Activated CD8-positive, alpha-beta T cell treated with anti-CD3 and anti-CD28 coated beads for 36 hours (primary cell): ENCODE measurements around the gene TSSK6. TPM values are rescaled to one million over a fixed set of nuclear protein-coding genes. Genes with fewer than 3 reads are reported as not detected.

ENCODE experiments used
- ATAC-seq: fragments of 200-7000 bp; cut with Tn5 transposase; one replicate; pipeline ENCODE4 v1.10.0; 2021; ENCODE audit warnings: mild to moderate bottlenecking, moderate library complexity
- CTCF ChIA-PET: fragments of 350-600 bp; sonication (Branson Sonifier 250); formaldehyde crosslinking; loops from one replicate; lab custom pipeline; 2021; ENCODE audit warnings: antibody characterized with exemption; lab: Charles Lee
- POLR2A ChIA-PET: fragments of 350-600 bp; sonication (Branson Sonifier 250); formaldehyde crosslinking; loops from one replicate; lab custom pipeline; 2021; ENCODE audit warnings: antibody characterized with exemption; lab: Charles Lee
- DNase-seq: peaks from one replicate; pipeline ENCODE4 v3.0.0-alpha.2; 2020
- H3K27ac Mint-ChIP-seq: one replicate; pipeline ENCODE4 v1.8.0; 2021; ENCODE audit warnings: mild to moderate bottlenecking, mixed read lengths
- H3K27me3 Mint-ChIP-seq: one replicate; pipeline ENCODE4 v1.8.0; 2021; ENCODE audit warnings: mixed read lengths
- H3K36me3 Mint-ChIP-seq: one replicate; pipeline ENCODE4 v1.8.0; 2021; ENCODE audit warnings: low read depth, mixed read lengths
- H3K4me1 Mint-ChIP-seq: one replicate; pipeline ENCODE4 v1.8.0; 2021; ENCODE audit warnings: low read depth, mixed read lengths
- H3K4me3 Mint-ChIP-seq: one replicate; pipeline ENCODE4 v1.8.0; 2021; ENCODE audit warnings: mild to moderate bottlenecking, moderate library complexity, mixed read lengths
- H3K9me3 Mint-ChIP-seq: one replicate; pipeline ENCODE4 v1.8.0; 2021; ENCODE audit warnings: mixed read lengths
- CTCF ChIP-seq: fragments of 200-600 bp; IDR thresholded peaks from one replicate; pipeline ENCODE4 v1.8.0; 2022; ENCODE audit warnings: antibody characterized with exemption, mild to moderate bottlenecking
- intact Hi-C: fragments of 100-400 bp; cut with micrococcal nuclease; formaldehyde crosslinking; loops from one replicate; pipeline ENCODE4 v1.10.0; 2022
- total RNA-seq, 2 experiments: library from RNA; stranded (reverse); gene quantifications; one replicate each; pipeline ENCODE4 v1.2.3, GENCODE V29; 2021

TSSK6 gene
- total RNA-seq, 2 experiments from 2014 or later: 3.4 to 4.9 TPM

- POLR2A ChIA-PET: interaction anchor here (0.7 kb wide), 1 partner anchor 22 kb away, joined by 3 read pairs; no protein-coding TSS in a partner anchor
- Mint-ChIP-seq H3K27me3 (no peaks in the 10 kb centered on the region), H3K4me3 (no peak overlapping the region), H3K4me1 (no peaks in the 10 kb centered on the region), H3K9me3 (peaks cover 2% of the 10 kb centered on the region), H3K36me3 (no peaks in the 10 kb centered on the region), H3K27ac (no peak overlapping the region)
- intact Hi-C loops: no loop called here
- DNase-seq (no peak), ATAC-seq (no peak)
- CTCF ChIA-PET: interaction anchor here (0.6 to 9.0 kb wide), 45 partner anchors 7 to 407 kb away, joined by 3 to 111 read pairs (median 5); partner anchors contain the start of genes CILP2, GMIP, LPAR2 and ZNF93
- no peak for TF ChIP-seq CTCF
These were observed 38.3 kb upstream of the TSSK6 start for GRCh38 chr19:19553670-19554069.

GRCh38 chr19:19552798-19553197 is 37.5 kb upstream of the TSSK6 start:
- POLR2A ChIA-PET: no interaction called here
- CTCF ChIA-PET: interaction anchor here (0.8 to 9.0 kb wide), 19 partner anchors 9 to 365 kb away, joined by 3 to 111 read pairs (median 5); no protein-coding TSS in a partner anchor
- intact Hi-C loops: no loop called here
- Mint-ChIP-seq H3K4me1 (no peaks in the 10 kb centered on the region), H3K9me3 (peaks cover 2% of the 10 kb centered on the region), H3K27ac (no peak overlapping the region), H3K36me3 (no peaks in the 10 kb centered on the region), H3K27me3 (no peaks in the 10 kb centered on the region), H3K4me3 (no peak overlapping the region)
- TF ChIP-seq CTCF: peak; percentile 44
- DNase-seq (peak; percentile 47), ATAC-seq (peak; percentile 61)

- intact Hi-C loops: no loop called here
- CTCF ChIA-PET: interaction anchor here (0.5 to 9.0 kb wide), 11 partner anchors 11 to 364 kb away, joined by 3 to 111 read pairs (median 3); no protein-coding TSS in a partner anchor
- POLR2A ChIA-PET: interaction anchor here (0.9 kb wide), 1 partner anchor 13 kb away, joined by 5 read pairs; no protein-coding TSS in a partner anchor
- Mint-ChIP-seq H3K27ac (no peak overlapping the region), H3K4me3 (no peak overlapping the region), H3K9me3 (peaks cover 2% of the 10 kb centered on the region), H3K27me3 (no peaks in the 10 kb centered on the region), H3K36me3 (no peaks in the 10 kb centered on the region), H3K4me1 (no peaks in the 10 kb centered on the region)
- TF ChIP-seq CTCF: no peak
- ATAC-seq: no peak
- DNase-seq: no peak
These were observed 36.5 kb upstream of the TSSK6 start for GRCh38 chr19:19551853-19552192.

GRCh38 chr19:19550972-19551852 is 35.9 kb upstream of the TSSK6 start:
- no peak for TF ChIP-seq CTCF
- H3K4me1 Mint-ChIP-seq: no peaks in the 10 kb centered on the region
- H3K9me3 Mint-ChIP-seq: peaks cover 2% of the 10 kb centered on the region
- H3K4me3 Mint-ChIP-seq: no peak overlapping the region
- CTCF ChIA-PET: interaction anchor here (0.5 to 9.0 kb wide), 7 partner anchors 10 to 255 kb away, joined by 3 to 111 read pairs (median 3); no protein-coding TSS in a partner anchor
- ATAC-seq (no peak), DNase-seq (no peak)
- H3K36me3 Mint-ChIP-seq: no peaks in the 10 kb centered on the region
- intact Hi-C loops: no loop called here
- no peak overlapping the region for H3K27ac Mint-ChIP-seq
- POLR2A ChIA-PET: interaction anchor here (0.9 kb wide), 1 partner anchor 12 kb away, joined by 5 read pairs; no protein-coding TSS in a partner anchor
- no peaks in the 10 kb centered on the region for H3K27me3 Mint-ChIP-seq
